ENCODE data around the gene RPL3. TPM values are rescaled to one million over a fixed set of nuclear protein-coding genes. Genes with fewer than 3 reads are reported as not detected.

The RPL3 gene
- total and polyA plus RNA-seq, 2 of the 4 experiments (the other 2 are of a cell fraction), result 2,871 to 3,312 TPM

GRCh38 chr22:39290724-39291161, 28.7 kb downstream of the RPL3 start:
- Histone ChIP-seq H3K27ac (ENCODE audit: insufficient read depth, low read length) (no peak overlapping the region), H3K14ac (replicated peaks; ENCODE audit: low read depth, low read length) (no peak overlapping the region), H4K20me1 (ENCODE audit: insufficient read depth, low read length) (no peaks in the 10 kb centered on the region), H2AK9ac (replicated peaks; ENCODE audit: low read depth, low read length, poor library complexity) (peak overlapping the region; percentile 87), H2AK5ac (ENCODE audit: low read depth, low read length) (peak overlapping the region; percentile 86), H3K36me3 (ENCODE audit: control insufficient read depth, insufficient read depth, low read length) (no peaks in the 10 kb centered on the region), H3K9ac (ENCODE audit: low read depth, low read length) (no peak overlapping the region), H3K18ac (ENCODE audit: low read depth, low read length) (no peak overlapping the region), H3K4me3 (ENCODE audit: insufficient read depth, low read depth, low read length) (no peak overlapping the region), H4K8ac (ENCODE audit: low read depth in 2 of 2, low read length in 2 of 2) (0 out of 4 replicates have a peak overlapping the region, but pooled peaks of 1 of the 2 experiments have one; percentile 28), H2BK20ac (ENCODE audit: low read depth, low read length) (no peak overlapping the region), H3K56ac (ENCODE audit: extremely low read depth, insufficient read depth, low read length) (no peak overlapping the region), H3K9me1 (ENCODE audit: insufficient read depth, low read length) (peaks cover 8% of the 10 kb centered on the region; the same call in 1 of the 2 replicates), H3K4me1 (ENCODE audit: control insufficient read depth, insufficient read depth, low read length) (peaks cover 23% of the 10 kb centered on the region), H2AFZ (replicated peaks; ENCODE audit: low read length, poor library complexity) (peak overlapping the region; percentile 81), H3K23ac (ENCODE audit: low read depth, low read length) (no peak overlapping the region), H2BK15ac (ENCODE audit: low read depth, low read length) (peak overlapping the region; percentile 38; the same call in 1 of the 3 replicates), H4K91ac (ENCODE audit: insufficient read depth, low read depth, low read length) (peak overlapping the region; percentile 11; the same call in 1 of the 2 replicates), H3K9me3 (ENCODE audit: control insufficient read depth, insufficient read depth, low read length) (no peaks in the 10 kb centered on the region), H2BK120ac (ENCODE audit: low read depth, low read length) (peak overlapping the region; percentile 41), H4K5ac (ENCODE audit: low read depth, low read length) (no peak overlapping the region), H3K4me2 (ENCODE audit: low read depth, low read length) (no peak overlapping the region), H3K79me1 (ENCODE audit: low read depth in 1 of 2, low read length in 2 of 2) (no peaks in the 10 kb centered on the region), H3K27me3 (ENCODE audit: control insufficient read depth, insufficient read depth, low read length) (no peaks in the 10 kb centered on the region; the same call in 1 of the 2 replicates), H2BK5ac (ENCODE audit: low read depth, low read length, poor library complexity, severe bottlenecking) (no peak overlapping the region), H3K4ac (ENCODE audit: low read depth, low read length) (no peak overlapping the region; the same call in 1 of the 2 replicates)
- CTCF ChIA-PET, result no interaction called here
- intact Hi-C loops (cut with micrococcal nuclease) (no loop called here), in situ Hi-C loops (cut with MboI; ENCODE audit: low sequenced_read_pairs) (no loop called here), dilution Hi-C loops (cut with HindIII; ENCODE audit: low sequenced_read_pairs, unreplicated experiment) (no loop called here)
- no TSS peak for BruUV-seq (replicated peaks)
- DNase-seq (peak; percentile 71), ATAC-seq (ENCODE audit: low read depth) (peak; percentile 9; the same call in 1 of the 2 replicates)
- POLR2A ChIA-PET (ENCODE audit: unreplicated experiment), result no interaction called here
- TF ChIP-seq SMC3 (IDR thresholded peaks at IDR 0.05; ENCODE audit: low read depth, low read length), result no peak
- no peak for TF ChIP-seq POLR2A (IDR thresholded peaks at IDR 0.05; ENCODE audit: low read depth, low read length)
- peak; percentile 42 for TF ChIP-seq RCOR1 (IDR thresholded peaks at IDR 0.05; ENCODE audit: insufficient replicate concordance, low read length)
- TF ChIP-seq CHD1 (IDR thresholded peaks at IDR 0.05; ENCODE audit: low read depth, low read length), result no peak
- no peak for TF ChIP-seq MAZ (IDR thresholded peaks at IDR 0.05; ENCODE audit: borderline replicate concordance, low read depth, low read length)
- TF ChIP-seq CEBPB (IDR thresholded peaks at IDR 0.05; ENCODE audit: low read depth, low read length), result no peak
- TF ChIP-seq BHLHE40 (IDR thresholded peaks at IDR 0.05; ENCODE audit: low read depth, low read length), result no peak
- no peak for TF ChIP-seq USF2 (IDR thresholded peaks at IDR 0.05; ENCODE audit: low read depth, low read length)
- no peak for TF ChIP-seq MXI1 (IDR thresholded peaks at IDR 0.05; ENCODE audit: borderline replicate concordance, low read depth, low read length)
- peak; percentile 70 for TF ChIP-seq FOS (IDR thresholded peaks at IDR 0.05; ENCODE audit: low read depth, low read length)
- no peak for TF ChIP-seq NFE2L2 (IDR thresholded peaks at IDR 0.05; ENCODE audit: low read depth, low read length)
- no peak for TF ChIP-seq RFX5 (IDR thresholded peaks at IDR 0.05; ENCODE audit: low read depth, low read length)
- no peak for TF ChIP-seq CTCF (conservative IDR thresholded peaks at IDR 0.05; ENCODE audit: low read depth, low read length)
- TF ChIP-seq RAD21 (IDR thresholded peaks at IDR 0.05; ENCODE audit: low read length), result 0 out of 2 replicates have a peak, but pooled peaks have one; percentile 16
- TF ChIP-seq ELK1 (IDR thresholded peaks at IDR 0.05; ENCODE audit: borderline replicate concordance, low read depth, low read length), result no peak
- no peak for TF ChIP-seq MAFK (IDR thresholded peaks at IDR 0.05; ENCODE audit: low read depth, low read length)
- WGBS, 2 experiments (ENCODE audit: extremely low coverage in 2 of 2, insufficient read length in 1 of 2), result 31% methylated on average over 3 of the region's 17 CpGs; no CpG with 5 or more reads in 1 of the 2 experiments

Data from IMR-90 (cell line).